ENCODE measurements around the gene TMEM178B. TPM values are rescaled to one million over a fixed set of nuclear protein-coding genes. Genes with fewer than 3 reads are reported as not detected.
"Not testable (repeated sequence)": the region's sequence is repeated elsewhere in the genome, so short reads cannot be mapped to it uniquely, and the experiment has no call there.

Gene TMEM178B
- total RNA-seq, 1 donor from 2014 or later: 0.68 TPM

- H3K27me3 Mint-ChIP-seq: no peaks in the 10 kb centered on the region
- H3K4me1 Mint-ChIP-seq: no peaks in the 10 kb centered on the region
- no peak overlapping the region for H3K27ac Mint-ChIP-seq
- H3K36me3 Mint-ChIP-seq (ENCODE audit: low read depth): no peaks in the 10 kb centered on the region
- no peaks in the 10 kb centered on the region for H3K9me3 Mint-ChIP-seq
- no peak overlapping the region for H3K4me3 Mint-ChIP-seq
- intact Hi-C loops (cut with micrococcal nuclease): no loop called here
- no peak for DNase-seq
Measured at GRCh38 chr7:141374425-141374824, 300.6 kb downstream of the TMEM178B start.

- intact Hi-C loops (cut with micrococcal nuclease): no loop called here
- no peaks in the 10 kb centered on the region for H3K4me1 Mint-ChIP-seq
- H3K36me3 Mint-ChIP-seq (ENCODE audit: low read depth): no peaks in the 10 kb centered on the region
- H3K9me3 Mint-ChIP-seq: no peaks in the 10 kb centered on the region
- H3K4me3 Mint-ChIP-seq: no peak overlapping the region
- no peak overlapping the region for H3K27ac Mint-ChIP-seq
- H3K27me3 Mint-ChIP-seq: no peaks in the 10 kb centered on the region
- no peak for DNase-seq
Measured at GRCh38 chr7:141375442-141375841, 301.6 kb downstream of the TMEM178B start.

- no peaks in the 10 kb centered on the region for H3K4me1 Mint-ChIP-seq
- intact Hi-C loops (cut with micrococcal nuclease): no loop called here
- peaks cover 5% of the 10 kb centered on the region for H3K27me3 Mint-ChIP-seq
- H3K27ac Mint-ChIP-seq: no peak overlapping the region
- H3K9me3 Mint-ChIP-seq: no peaks in the 10 kb centered on the region
- H3K36me3 Mint-ChIP-seq (ENCODE audit: low read depth): no peaks in the 10 kb centered on the region
- H3K4me3 Mint-ChIP-seq: no peak overlapping the region
- no peak for DNase-seq
Measured at GRCh38 chr7:141377906-141378305, 304.0 kb downstream of the TMEM178B start.

- intact Hi-C loops (cut with micrococcal nuclease): no loop called here
- Mint-ChIP-seq H3K36me3 (ENCODE audit: low read depth) (no peaks in the 10 kb centered on the region), H3K4me3 (no peak overlapping the region), H3K4me1 (no peaks in the 10 kb centered on the region), H3K27me3 (peaks cover 5% of the 10 kb centered on the region), H3K27ac (no peak overlapping the region), H3K9me3 (no peaks in the 10 kb centered on the region)
- no peak for DNase-seq
Measured at GRCh38 chr7:141378405-141378804, 304.5 kb downstream of the TMEM178B start.

GRCh38 chr7:141381794-141382427 lies 308.0 kb downstream of the TMEM178B start:
- Mint-ChIP-seq H3K27me3 (peaks cover 7% of the 10 kb centered on the region), H3K4me1 (no peaks in the 10 kb centered on the region), H3K4me3 (no peak overlapping the region), H3K27ac (no peak overlapping the region), H3K36me3 (ENCODE audit: low read depth) (no peaks in the 10 kb centered on the region), H3K9me3 (no peaks in the 10 kb centered on the region)
- no peak for DNase-seq
- intact Hi-C loops (cut with micrococcal nuclease): no loop called here

- intact Hi-C loops (cut with micrococcal nuclease); H3K36me3 Mint-ChIP-seq (ENCODE audit: low read depth); H3K4me3 Mint-ChIP-seq: not testable (repeated sequence)
Measured at GRCh38 chr7:141383356-141383755, 309.5 kb downstream of the TMEM178B start.

GRCh38 chr7:141386881-141387280 lies 313.0 kb downstream of the TMEM178B start:
- Mint-ChIP-seq H3K27me3 (peaks cover 4% of the 10 kb centered on the region), H3K36me3 (ENCODE audit: low read depth) (no peaks in the 10 kb centered on the region), H3K27ac (no peak overlapping the region), H3K4me3 (no peak overlapping the region), H3K9me3 (no peaks in the 10 kb centered on the region), H3K4me1 (no peaks in the 10 kb centered on the region)
- intact Hi-C loops (cut with micrococcal nuclease): no loop called here
- DNase-seq: no peak

More at GRCh38 chr7:141383356-141383755, 309.5 kb downstream of the TMEM178B start:
- not testable (repeated sequence) for H3K9me3 Mint-ChIP-seq, H3K4me1 Mint-ChIP-seq, H3K27ac Mint-ChIP-seq, DNase-seq, H3K27me3 Mint-ChIP-seq

- H3K36me3 Mint-ChIP-seq (ENCODE audit: low read depth): no peaks in the 10 kb centered on the region
- H3K27me3 Mint-ChIP-seq: peaks cover 2% of the 10 kb centered on the region
- no peak for DNase-seq
- no peak overlapping the region for H3K27ac Mint-ChIP-seq
- no peak overlapping the region for H3K4me3 Mint-ChIP-seq
- no peaks in the 10 kb centered on the region for H3K9me3 Mint-ChIP-seq
- no peaks in the 10 kb centered on the region for H3K4me1 Mint-ChIP-seq
- intact Hi-C loops (cut with micrococcal nuclease): no loop called here
Measured at GRCh38 chr7:141387521-141388217, 313.8 kb downstream of the TMEM178B start.

GRCh38 chr7:141389140-141389796 lies 315.4 kb downstream of the TMEM178B start:
- DNase-seq: no peak
- no peaks in the 10 kb centered on the region for H3K9me3 Mint-ChIP-seq
- H3K36me3 Mint-ChIP-seq (ENCODE audit: low read depth): no peaks in the 10 kb centered on the region
- no peaks in the 10 kb centered on the region for H3K27me3 Mint-ChIP-seq
- H3K27ac Mint-ChIP-seq: no peak overlapping the region
- intact Hi-C loops (cut with micrococcal nuclease): no loop called here
- no peaks in the 10 kb centered on the region for H3K4me1 Mint-ChIP-seq
- no peak overlapping the region for H3K4me3 Mint-ChIP-seq

- no peaks in the 10 kb centered on the region for H3K36me3 Mint-ChIP-seq (ENCODE audit: low read depth)
- no peaks in the 10 kb centered on the region for H3K27me3 Mint-ChIP-seq
- H3K9me3 Mint-ChIP-seq: no peaks in the 10 kb centered on the region
- intact Hi-C loops (cut with micrococcal nuclease): no loop called here
- H3K27ac Mint-ChIP-seq: no peak overlapping the region
- H3K4me1 Mint-ChIP-seq: no peaks in the 10 kb centered on the region
- no peak overlapping the region for H3K4me3 Mint-ChIP-seq
- no peak for DNase-seq
Measured at GRCh38 chr7:141390339-141390738, 316.5 kb downstream of the TMEM178B start.

- Mint-ChIP-seq H3K4me3 (no peak overlapping the region), H3K9me3 (no peaks in the 10 kb centered on the region), H3K27ac (no peak overlapping the region), H3K4me1 (no peaks in the 10 kb centered on the region), H3K36me3 (ENCODE audit: low read depth) (no peaks in the 10 kb centered on the region), H3K27me3 (no peaks in the 10 kb centered on the region)
- intact Hi-C loops (cut with micrococcal nuclease): no loop called here
- no peak for DNase-seq
Measured at GRCh38 chr7:141393056-141393455, 319.2 kb downstream of the TMEM178B start.

- H3K27me3 Mint-ChIP-seq: peaks cover 3% of the 10 kb centered on the region
- H3K4me1 Mint-ChIP-seq: no peaks in the 10 kb centered on the region
- DNase-seq: no peak
- H3K9me3 Mint-ChIP-seq: no peaks in the 10 kb centered on the region
- intact Hi-C loops (cut with micrococcal nuclease): no loop called here
- H3K27ac Mint-ChIP-seq: no peak overlapping the region
- no peaks in the 10 kb centered on the region for H3K36me3 Mint-ChIP-seq (ENCODE audit: low read depth)
- no peak overlapping the region for H3K4me3 Mint-ChIP-seq
Measured at GRCh38 chr7:141397236-141398163, 323.6 kb downstream of the TMEM178B start.

GRCh38 chr7:141400356-141400755 lies 326.5 kb downstream of the TMEM178B start:
- intact Hi-C loops (cut with micrococcal nuclease): no loop called here
- H3K36me3 Mint-ChIP-seq (ENCODE audit: low read depth): no peaks in the 10 kb centered on the region
- DNase-seq: no peak
- peaks cover 3% of the 10 kb centered on the region for H3K27me3 Mint-ChIP-seq
- no peak overlapping the region for H3K4me3 Mint-ChIP-seq
- H3K4me1 Mint-ChIP-seq: no peaks in the 10 kb centered on the region
- H3K9me3 Mint-ChIP-seq: no peaks in the 10 kb centered on the region
- H3K27ac Mint-ChIP-seq: no peak overlapping the region

Data from activated CD4-positive, alpha-beta T cell treated with anti-CD3 and anti-CD28 coated beads, Interleukin-2, amount 10 ng/mL, durations not matched to agents 24 days and 14 days (primary cell).